Measurements from ENCODE around the gene KISS1.

KISS1 gene

DNA sequence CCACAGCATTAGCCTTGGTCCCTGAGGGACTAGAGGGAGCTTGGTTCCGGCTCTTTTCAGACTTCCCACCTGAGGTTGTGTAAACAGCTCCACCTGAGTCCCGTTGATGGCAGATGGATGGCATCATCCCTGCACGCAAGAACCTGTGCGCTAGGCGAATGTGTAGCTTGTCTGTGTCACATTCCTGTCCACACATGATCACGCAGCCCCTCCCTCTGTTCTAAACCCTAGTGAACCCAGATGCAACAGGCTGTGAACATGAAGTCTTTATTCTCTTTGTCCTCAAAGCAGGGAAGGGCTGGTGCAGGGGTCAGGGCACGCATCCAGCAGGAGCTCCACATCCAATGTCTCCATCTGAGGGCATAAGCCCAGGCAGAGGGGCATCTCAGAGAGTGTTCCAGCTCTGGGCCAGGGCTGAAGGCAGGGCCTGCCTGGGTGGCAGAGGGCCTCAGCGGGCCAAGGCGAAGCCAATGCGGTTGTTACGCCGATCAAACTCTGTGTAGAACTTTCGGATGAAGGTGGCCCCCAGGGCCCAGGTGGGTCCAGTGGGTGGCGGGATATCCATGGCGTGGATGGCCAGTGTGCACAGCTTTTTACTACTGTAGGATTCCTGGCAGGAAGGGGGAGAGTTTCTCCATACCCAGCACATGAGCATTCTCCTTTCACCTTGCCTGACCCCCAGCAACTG, 41.6 kb downstream of the KISS1 start:
- DNase-seq, result no peak

DNA sequence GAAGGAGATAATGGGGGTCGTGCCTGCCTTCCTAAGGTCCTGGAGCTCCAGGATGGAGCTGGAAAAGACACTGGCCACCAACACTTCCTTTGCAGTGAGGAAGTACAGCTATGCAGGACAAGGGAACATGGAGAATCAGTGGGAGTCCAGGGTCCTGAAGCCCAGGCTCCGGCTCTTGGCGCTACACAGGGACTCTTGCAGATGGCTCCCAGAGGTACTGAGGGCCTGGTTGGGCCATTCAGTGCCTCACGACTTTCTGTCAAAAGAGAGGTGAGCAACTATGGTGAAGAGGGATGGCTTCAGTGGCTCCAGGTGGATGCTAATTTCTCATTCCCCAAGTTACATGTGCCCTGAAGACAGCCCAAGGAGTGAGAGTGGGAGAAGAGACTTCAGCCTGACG, 42.6 kb downstream of the KISS1 start:
- no peak for DNase-seq

DNA sequence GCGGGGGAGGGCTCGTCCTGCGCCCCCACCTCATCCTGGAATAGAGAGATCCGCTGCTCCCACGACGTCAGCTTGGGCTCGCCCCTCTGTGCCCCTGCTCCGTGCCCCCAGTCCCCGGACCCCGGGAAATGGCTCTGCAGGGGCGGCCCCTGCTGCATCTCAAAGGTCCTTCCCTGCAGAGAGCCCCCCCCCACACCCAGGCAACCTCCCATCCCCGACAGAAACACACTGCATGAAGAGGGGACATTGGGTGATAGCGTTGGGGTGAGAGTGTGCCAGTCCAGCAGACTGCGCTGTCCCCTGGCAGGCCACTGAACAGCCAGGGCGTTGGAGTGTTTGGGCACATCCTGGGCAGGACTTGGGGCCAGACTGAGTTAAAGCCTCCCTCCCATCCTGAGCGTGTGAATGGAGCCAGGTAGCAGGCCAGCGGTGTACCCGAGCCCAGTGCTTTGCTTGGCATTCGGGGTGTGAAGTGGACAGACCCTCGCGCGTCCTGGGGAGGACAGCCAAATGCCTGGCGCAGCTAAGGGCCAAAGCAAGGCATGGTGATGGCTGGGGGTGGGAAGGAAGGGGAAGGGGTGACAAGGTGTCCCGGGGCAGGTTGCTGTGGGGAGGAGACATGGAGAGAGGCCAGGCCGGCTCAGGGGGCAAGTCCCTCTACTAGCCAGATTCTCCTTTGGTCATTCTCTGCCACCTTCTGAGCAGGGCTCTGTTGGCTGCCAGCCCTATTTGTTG, 43.8 kb downstream of the KISS1 start:
- no peak for DNase-seq

DNA sequence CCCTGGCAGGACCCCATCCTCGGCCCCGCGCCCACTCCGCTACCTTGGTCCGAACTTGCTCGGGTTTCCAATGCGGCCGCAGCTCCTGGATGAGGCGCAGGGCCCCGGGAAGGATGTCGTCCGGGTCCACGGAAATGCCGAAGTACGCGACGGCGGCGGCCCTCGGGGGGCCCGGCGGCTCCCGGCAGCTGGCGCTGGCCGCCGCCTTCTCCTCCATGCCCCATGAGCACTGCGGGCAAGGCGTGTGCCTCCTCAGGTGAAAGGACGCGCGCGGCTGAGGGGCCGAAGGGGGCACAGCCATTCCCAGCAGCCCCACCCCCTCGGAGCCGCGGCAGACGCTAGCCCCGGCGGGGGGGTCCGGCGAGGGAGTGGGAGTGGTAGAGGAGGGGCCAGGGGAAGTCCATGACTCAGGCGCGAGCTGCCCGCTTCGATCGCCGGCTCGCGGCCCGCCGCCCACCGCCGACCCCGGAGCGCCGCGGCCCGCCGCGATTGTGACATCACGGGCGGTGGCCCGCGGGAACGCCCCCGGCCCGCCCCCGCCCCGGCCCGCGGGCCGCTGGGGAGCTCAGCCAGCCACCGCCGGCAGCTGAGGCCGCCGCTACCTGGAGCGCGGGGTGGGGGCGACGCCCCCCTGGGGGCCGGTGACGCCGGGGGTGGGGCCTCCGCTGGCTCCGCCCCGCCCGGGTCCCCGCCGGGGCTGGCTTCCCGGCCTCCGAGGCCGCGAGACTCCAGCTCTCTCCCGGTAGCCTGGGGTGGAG, 44.6 kb downstream of the KISS1 start, which contains the start of gene ETNK2:
Gene ETNK2, minus strand, starts transcription at position 493 of the 758 bp plus-strand sequence. Its CDS starts 192 bp downstream, at position 301.
- DNase-seq, result peak; percentile 31 to 55 (median 48)

DNA sequence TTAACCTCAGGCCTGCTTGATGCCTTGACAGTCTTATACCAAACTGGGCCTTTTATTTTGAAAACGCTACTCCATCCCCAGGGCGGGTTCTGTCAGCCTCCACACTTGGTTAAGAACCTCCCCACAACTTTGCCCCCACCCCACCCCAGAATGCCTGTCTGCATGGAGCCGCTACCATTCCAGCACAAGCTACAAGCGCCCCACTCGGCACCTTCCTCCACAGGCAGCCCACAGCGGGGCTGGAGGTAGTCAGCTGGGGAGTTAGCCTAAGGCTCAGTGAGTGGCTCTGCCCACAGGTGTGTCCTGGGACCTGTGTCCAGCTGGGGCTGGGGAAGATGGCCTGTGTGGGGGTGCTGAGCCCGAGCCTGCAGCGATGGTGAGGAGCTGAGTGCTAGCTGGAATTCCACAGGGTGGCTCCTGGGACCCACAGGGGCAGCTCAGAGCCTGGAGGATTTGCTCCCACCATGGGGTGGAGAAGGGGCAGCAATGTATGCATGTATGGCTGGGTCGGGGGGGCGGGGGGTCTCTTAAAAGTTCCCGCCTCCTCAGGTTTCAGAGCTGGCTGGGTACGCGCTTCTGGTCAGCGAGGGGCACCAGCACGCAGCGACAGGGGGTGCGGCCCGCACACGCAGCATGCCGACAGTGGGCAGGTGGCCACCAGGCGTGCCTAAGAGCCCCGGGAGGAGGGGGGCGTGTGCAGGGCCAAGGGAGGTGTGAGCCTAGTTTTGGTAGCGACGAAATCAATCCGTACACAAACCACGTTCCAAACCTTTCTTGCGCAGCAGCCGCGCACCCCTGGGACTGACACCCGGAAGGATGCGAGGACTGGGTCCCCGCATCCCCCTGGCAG, 45.4 kb downstream of the KISS1 start:
- DNase-seq, result no peak

DNA sequence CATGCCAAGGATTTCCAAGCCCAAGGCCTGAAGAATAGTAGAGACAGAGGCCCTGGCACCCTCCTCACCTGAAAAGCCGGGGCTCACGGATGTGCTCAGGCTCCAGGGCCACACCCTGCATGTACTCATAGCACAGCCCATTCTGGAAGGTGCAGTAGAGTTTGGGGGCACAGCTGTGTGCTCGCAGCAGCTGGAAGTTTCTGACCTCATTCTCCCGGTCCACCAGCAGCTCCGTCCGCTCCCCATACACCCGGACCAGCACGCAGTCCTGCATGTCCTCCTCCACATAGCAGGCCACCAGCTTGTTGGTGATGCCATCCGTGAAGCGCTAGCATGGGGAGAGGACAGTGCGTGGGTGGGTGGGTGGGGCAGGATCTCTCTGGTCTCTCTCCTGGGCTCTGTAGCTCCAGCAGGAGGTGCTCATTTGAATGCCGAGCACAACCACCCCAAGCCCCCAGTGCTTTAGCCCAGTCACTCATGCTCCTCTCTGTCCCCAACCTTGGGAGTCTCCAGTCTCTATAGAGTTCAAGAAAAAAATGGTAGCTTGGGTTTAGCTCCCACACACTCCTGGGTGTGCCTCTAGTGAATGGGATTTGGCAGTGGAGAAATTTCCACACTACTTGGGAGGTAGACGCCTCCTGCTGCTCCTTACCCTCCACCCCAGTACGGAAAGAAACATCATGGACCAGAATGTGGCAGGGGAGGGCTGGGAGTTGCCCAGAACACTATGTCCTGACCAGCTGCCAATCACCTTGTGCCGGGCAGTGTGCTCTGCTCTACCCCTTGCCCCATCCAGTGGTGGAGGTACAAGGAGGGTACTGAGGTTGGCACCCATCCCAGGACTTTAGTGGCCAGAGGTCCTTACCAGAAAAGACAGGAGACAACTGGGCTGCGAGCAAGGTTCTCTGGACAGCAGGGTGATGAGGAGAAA, 46.4 kb downstream of the KISS1 start:
- no peak for DNase-seq

DNA sequence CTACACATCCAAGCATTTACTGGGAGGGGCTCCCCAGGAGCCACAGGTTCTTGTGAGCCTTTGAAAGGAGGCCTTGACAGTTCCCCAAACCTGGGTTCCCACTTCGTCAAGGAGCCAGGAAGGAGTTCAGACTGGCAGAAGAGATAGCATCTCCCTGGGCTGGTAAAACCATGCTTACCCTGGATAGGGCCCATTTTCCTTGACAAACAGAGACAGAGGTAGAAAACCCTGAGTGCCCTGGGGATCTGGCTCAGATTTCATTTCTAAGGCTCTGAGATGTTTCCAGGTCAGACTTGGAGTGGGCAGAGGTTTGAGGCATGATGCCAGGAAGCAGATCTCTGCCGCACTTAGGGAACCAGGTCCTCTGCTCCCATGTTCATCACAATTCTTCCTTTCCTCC, 47.2 kb downstream of the KISS1 start:
- no peak for DNase-seq

DNA sequence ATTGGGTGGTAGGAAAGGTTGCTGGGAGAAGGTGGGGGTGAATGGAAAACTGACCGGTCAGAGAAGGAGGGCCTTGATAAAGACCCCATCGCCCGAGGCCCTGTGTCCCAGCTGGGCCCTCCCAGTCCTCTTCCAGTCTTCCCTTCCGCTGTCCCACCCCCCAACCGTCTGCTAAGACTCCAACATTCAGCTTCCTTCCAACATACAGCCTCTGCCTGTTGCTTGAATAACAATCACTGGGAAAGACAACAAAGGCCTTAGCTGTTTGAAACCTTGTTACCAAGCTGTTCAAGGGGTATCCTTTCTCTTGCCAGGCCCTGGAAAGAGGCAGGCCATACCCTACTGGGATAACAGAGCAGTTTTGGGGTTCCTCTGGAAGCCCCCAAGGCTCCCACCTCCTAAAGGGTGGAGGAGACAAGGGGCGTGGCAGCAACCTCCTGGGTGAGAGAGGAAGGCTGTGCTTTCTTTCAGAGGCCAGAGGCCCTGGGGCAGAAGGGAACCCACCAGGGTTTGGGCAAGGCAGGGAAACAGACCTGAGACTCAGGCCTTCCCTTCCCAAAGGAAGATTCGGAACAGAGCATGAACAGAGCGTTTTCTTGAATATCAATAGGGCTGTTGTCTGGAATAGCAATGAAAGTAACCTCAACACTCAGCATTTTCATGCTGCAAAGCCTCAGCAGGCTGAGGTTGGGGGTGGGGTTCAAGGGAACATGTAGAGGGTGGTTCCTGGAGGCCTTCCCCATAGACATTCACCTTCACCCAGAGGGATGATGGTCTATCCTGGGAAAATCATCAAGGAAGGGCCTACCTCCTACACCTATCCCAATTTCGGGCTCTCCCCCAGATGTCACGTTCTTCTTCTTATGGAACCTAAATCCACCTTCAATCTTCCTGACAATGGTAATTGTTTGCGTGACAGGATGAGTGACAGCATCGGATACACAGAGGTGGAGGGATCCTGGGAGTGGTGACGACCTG, 48.6 kb downstream of the KISS1 start:
- no peak for DNase-seq

DNA sequence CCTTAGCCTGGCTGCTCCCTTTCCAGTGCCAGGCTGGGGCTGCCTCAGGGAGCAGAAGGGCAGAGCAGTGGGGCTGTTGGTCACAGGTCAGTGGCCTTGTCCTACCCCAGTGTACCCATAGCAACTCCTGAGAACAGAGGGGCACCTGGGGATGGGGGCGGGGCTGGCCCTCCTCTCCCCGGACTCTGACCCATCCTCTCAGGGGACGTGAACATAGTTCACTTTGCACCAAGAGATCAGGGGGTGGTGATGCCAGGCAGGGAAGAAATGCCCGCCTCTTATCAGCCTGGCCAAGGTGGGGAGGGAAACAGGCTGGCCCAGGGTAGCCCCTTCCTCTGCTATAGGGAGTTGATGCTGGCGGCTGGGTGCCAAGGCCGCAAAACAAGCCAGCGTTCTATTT, 49.3 kb downstream of the KISS1 start:
- no peak for DNase-seq

DNA sequence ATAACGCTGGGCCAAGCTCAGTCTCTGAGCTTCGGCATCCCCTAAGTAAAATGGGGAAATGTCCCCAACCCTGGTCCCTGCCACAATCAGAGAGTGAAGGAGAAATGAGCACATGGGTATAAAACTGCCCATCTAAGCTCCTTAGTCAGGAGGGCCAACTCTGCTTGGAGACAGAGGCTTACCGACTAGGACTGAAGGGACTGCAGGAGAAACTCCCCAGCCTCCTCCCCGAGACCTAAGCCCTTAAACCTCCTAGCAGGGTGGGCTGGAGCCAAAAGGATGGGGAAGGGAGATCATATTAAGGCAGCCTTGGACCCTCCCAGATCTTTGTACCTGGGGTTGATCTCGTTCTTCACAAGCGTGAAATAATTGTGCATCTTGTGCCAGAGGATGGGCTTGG, 50.0 kb downstream of the KISS1 start:
- DNase-seq, result no peak

DNA sequence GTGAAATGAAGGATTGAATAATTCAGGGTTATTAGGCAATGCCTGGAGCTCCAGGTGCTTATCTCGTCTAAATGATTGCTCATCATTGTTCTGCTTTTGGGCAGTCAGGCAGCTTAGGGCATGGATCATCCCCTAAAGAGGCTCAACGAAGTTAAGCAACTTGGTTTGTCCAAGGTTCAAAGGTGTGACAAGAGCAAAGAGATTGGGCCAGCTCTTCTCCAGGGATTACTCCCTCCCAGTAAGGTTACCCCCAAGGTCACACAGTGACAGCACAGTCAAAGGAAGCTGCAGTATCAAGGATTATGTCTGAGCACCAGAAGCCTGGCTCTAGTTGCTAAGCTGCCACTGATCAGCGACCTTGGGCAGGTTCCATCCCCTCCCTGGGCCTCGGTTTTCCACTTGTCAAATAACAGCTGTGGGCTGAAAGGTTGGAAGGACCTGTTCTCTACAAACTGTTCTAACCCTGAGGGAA, 51.2 kb downstream of the KISS1 start:
- DNase-seq, result no peak

DNA sequence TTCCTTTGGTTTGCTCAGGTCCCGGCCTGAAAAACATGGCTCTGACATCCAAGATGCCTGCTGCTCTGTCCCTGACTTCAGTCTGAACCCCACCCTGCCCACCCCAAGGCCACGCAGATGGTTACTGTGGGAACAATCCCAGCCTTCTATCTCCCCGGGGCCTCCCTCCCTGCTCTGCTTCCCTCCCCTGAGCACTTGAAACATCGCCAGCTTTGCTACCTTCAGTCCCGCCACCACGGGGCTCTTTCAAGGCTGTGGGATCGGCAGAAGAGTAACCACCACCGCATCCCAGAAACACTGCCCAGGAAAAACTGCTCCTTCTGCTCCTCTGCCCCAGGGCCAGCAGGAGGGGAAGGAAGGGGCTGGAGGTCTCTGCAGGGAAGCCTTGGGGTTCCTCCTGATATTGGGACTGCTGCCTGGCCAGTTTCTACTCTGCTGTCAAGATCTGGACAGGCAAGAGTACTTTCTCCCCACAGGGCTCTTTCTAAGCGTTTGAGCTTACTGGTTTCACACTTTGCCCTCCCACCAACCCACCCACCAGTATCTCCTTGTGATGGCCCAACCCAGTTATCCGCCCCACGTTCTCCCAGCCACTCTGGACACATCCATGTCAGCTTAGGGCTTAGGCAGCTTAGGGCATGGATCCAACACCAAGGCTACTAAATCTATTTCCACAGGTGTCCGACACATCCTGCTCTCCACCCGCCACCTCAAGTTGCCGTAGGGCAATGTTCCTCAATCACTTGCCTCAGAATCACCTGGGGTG, 52.8 kb downstream of the KISS1 start:
- DNase-seq, result no peak

DNA sequence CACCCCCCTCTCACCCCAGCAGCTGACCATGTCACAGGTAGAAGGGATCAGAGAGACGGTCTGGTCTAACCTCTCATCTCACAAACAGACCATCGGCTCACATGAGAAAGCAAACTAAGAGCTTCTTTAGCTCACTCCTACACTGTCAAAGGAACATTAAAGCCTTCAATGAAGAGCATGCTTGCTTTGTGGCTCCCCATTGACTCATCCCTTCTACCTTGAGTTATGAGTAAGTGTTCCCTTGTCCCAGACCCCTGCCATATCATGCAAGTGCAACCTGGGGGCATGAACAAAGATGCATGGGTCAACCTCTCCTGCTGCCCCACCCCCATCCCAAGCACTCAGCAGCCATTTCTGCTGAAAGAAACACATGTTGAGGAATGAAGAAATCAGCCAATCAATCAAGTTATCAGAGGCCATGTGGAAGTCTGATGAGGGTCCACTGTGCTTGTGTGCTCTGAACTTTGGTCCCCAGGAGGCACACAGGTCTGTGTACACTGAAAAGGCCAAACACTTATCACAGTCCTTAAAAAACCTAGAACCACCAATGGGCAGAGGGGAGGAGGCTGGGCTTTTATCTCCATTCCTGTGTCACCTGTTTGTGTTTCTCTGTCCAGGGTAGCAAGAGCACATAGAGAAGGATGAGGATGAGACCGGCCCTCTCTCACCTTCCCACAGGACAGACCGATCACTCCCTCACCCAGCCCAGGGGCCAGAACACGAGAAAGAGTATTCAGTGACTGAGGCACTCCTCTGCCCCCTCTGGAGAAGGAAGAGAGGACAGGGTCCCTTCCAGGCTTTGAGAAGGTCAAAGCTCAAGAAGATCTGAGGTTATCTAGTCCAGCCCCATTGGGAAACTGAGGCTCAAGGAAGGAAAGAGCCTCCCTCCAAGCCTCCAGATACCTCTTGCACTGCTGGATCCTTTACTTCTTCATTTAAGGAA, 54.0 kb downstream of the KISS1 start:
- no peak for DNase-seq

DNA sequence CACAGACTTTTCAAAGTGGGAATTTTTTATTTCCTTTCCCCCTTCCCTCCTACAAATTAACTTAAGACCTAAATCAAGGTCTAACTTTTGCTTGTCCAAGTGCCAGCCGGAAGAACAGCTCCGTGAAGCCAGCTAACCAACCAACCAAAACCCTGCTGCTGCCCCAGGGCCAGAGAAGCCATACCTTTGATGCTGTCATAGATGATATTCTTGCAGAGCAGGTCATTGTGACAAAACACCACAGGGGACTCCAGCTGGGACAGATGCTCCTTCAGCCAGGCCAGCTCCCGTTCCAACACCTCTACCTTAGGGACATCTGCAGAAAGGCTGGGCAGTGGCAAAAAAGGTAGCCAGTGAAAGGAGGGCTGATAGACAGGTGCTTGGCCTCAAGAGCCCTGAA, 55.2 kb downstream of the KISS1 start:
- DNase-seq, result no peak
